ENCODE measurements around the gene MBD1.
"Not testable (repeated sequence)": the region's sequence is repeated elsewhere in the genome, so short reads cannot be mapped to it uniquely, and the experiment has no call there.

MBD1 gene

GRCh38 chr18:50281295-50281971 is at the start of gene MBD1:
Gene MBD1, minus strand, starts transcription at chr18:50281523. Its CDS starts 1,531 bp downstream, at chr18:50279992.
- DNase-seq (ENCODE audit: low read depth, low spot score) = peak; percentile 77

- no peak for DNase-seq (ENCODE audit: low read depth, low spot score)
These were observed 48.9 kb upstream of the MBD1 start for GRCh38 chr18:50330176-50330575.

GRCh38 chr18:50327983-50328382 is 46.7 kb upstream of the MBD1 start:
- DNase-seq (ENCODE audit: low read depth, low spot score) = no peak

GRCh38 chr18:50320719-50321118 is 39.4 kb upstream of the MBD1 start:
- no peak for DNase-seq (ENCODE audit: low read depth, low spot score)

GRCh38 chr18:50315100-50315871 is 34.0 kb upstream of the MBD1 start:
- DNase-seq (ENCODE audit: low read depth, low spot score) = no peak

GRCh38 chr18:50313873-50314460 is 32.6 kb upstream of the MBD1 start:
- DNase-seq (ENCODE audit: low read depth, low spot score) = no peak

GRCh38 chr18:50313031-50313607 is 31.8 kb upstream of the MBD1 start:
- DNase-seq (ENCODE audit: low read depth, low spot score) = no peak

GRCh38 chr18:50312296-50313030 is 31.1 kb upstream of the MBD1 start:
- no peak for DNase-seq (ENCODE audit: low read depth, low spot score)

- no peak for DNase-seq (ENCODE audit: low read depth, low spot score)
These were observed 30.3 kb upstream of the MBD1 start for GRCh38 chr18:50311650-50312049.

- no peak for DNase-seq (ENCODE audit: low read depth, low spot score)
These were observed 28.8 kb upstream of the MBD1 start for GRCh38 chr18:50310080-50310479.

GRCh38 chr18:50308851-50309250 is 27.5 kb upstream of the MBD1 start:
- DNase-seq (ENCODE audit: low read depth, low spot score) = not testable (repeated sequence)

GRCh38 chr18:50307738-50308470 is 26.6 kb upstream of the MBD1 start:
- peak; percentile 54 for DNase-seq (ENCODE audit: low read depth, low spot score)

GRCh38 chr18:50307400-50307737 is 26.0 kb upstream of the MBD1 start:
- no peak for DNase-seq (ENCODE audit: low read depth, low spot score)

- no peak for DNase-seq (ENCODE audit: low read depth, low spot score)
These were observed 25.6 kb upstream of the MBD1 start for GRCh38 chr18:50306944-50307343.

- no peak for DNase-seq (ENCODE audit: low read depth, low spot score)
These were observed 19.8 kb upstream of the MBD1 start for GRCh38 chr18:50301074-50301473.

GRCh38 chr18:50299626-50300388 is 18.5 kb upstream of the MBD1 start:
- DNase-seq (ENCODE audit: low read depth, low spot score) = no peak

GRCh38 chr18:50298443-50299284 is 17.3 kb upstream of the MBD1 start:
- DNase-seq (ENCODE audit: low read depth, low spot score) = no peak

GRCh38 chr18:50297621-50298442 is 16.5 kb upstream of the MBD1 start:
- DNase-seq (ENCODE audit: low read depth, low spot score) = peak; percentile 56

- no peak for DNase-seq (ENCODE audit: low read depth, low spot score)
These were observed 11.7 kb upstream of the MBD1 start for GRCh38 chr18:50293039-50293438.
